K562 (cell line): ENCODE data around the gene FTO. TPM values are rescaled to one million over a fixed set of nuclear protein-coding genes. Genes with fewer than 3 reads are reported as not detected.

Experiments used
- ATAC-seq: fragments of 200-7000 bp; cut with Tn5 transposase; 3 replicates; pipeline ENCODE4 v1.9.1; 2020; ENCODE audit warnings: moderate library complexity
- BruUV-seq: library from RNA; stranded (reverse); fragments of 400-500 nt; replicated peaks from 2 replicates; lab custom pipeline; 2021; lab: Mats Ljungman, UMichigan
- CTCF ChIA-PET: fragments of 300-600 bp; formaldehyde crosslinking; extraction: SDS; loops from one replicate; lab custom pipeline; 2021; ENCODE audit warnings: low intra/inter-chr PET ratio; lab: Yijun Ruan, JAX
- POLR2A ChIA-PET: fragments of 300-600, 350-650 bp; sonication (Branson Sonifier 250); formaldehyde crosslinking; extraction: SDS; loops from one replicate; lab custom pipeline; 2021; ENCODE audit warnings: antibody characterized with exemption, inconsistent platforms; lab: Yijun Ruan, JAX
- DNase-seq, 4 experiments: peaks; one replicate each; pipeline versions ENCODE4 v3.0.0 to v3.0.0-alpha.2; 2011 to 2018; ENCODE audit warnings: low spot score in 3 of 4, mixed read lengths in 3 of 4; ENCODE audit errors: extremely low read depth in 1 of 4
- FAIRE-seq: peaks from 2 replicates; lab custom pipeline; 2011; peaks lifted over from hg19 to GRCh38; lab: Jason Lieb, UNC
- H2AFZ ChIP-seq: 2 replicates; pipeline ENCODE4 v1.6.0; 2011; ENCODE audit warnings: low read depth, low read length, control low read depth, inconsistent platforms
- H3K27ac ChIP-seq: fragments of 200-600 bp; 3 replicates; pipeline ENCODE4 v1.8.0; 2011; ENCODE audit warnings: low read depth, mild to moderate bottlenecking, control low read depth, inconsistent platforms, low read length, moderate library complexity, mixed read lengths; ENCODE audit errors: extremely low read depth
- H3K27me3 ChIP-seq, 2 experiments: fragments of 300-600 bp in 1 of 2; 2 replicates in 1 of 2; 3 replicates in 1 of 2; pipeline versions ENCODE4 v1.6.0 to v1.8.0; 2011; ENCODE audit warnings: inconsistent platforms in 2 of 2, low read length in 2 of 2, mild to moderate bottlenecking in 1 of 2, mixed read lengths in 1 of 2, moderate library complexity in 1 of 2; ENCODE audit not compliant: control insufficient read depth in 2 of 2, insufficient read depth in 2 of 2
- H3K36me3 ChIP-seq: fragments of 300-600 bp; 3 replicates; pipeline ENCODE4 v1.8.0; 2011; ENCODE audit warnings: mild to moderate bottlenecking, low read length, inconsistent platforms; ENCODE audit not compliant: control insufficient read depth, insufficient read depth
- H3K4me1 ChIP-seq, 2 experiments: fragments of 200-600 bp in 1 of 2; replicated peaks in 1 of 2; 2 replicates in 1 of 2; 3 replicates in 1 of 2; pipeline versions ENCODE4 v1.5.1 to v1.8.0; 2011; ENCODE audit warnings: inconsistent platforms in 2 of 2, low read length in 2 of 2, mild to moderate bottlenecking in 1 of 2, mixed read lengths in 1 of 2, moderate library complexity in 1 of 2; ENCODE audit not compliant: control insufficient read depth in 2 of 2, insufficient read depth in 2 of 2
- H3K4me2 ChIP-seq: 2 replicates; pipeline ENCODE4 v1.6.1; 2011; ENCODE audit warnings: low read length, control low read depth, inconsistent platforms, mixed read lengths; ENCODE audit not compliant: insufficient read depth
- H3K4me3 ChIP-seq: fragments of 200-600 bp; sonication (generic), shearing (Covaris generic); 2 replicates; pipeline ENCODE4 v1.5.1; 2016; ENCODE audit warnings: control low read depth, inconsistent platforms
- H3K79me2 ChIP-seq: fragments of 200-600 bp; 3 replicates; pipeline ENCODE4 v1.8.0; 2011; ENCODE audit warnings: low read length, inconsistent platforms; ENCODE audit not compliant: control insufficient read depth, insufficient read depth
- H3K9ac ChIP-seq, 2 experiments: 2 replicates each; pipeline versions ENCODE4 v1.6.0 to v1.6.1; 2011; ENCODE audit warnings: low read depth in 2 of 2, low read length in 2 of 2, control low read depth in 1 of 2, inconsistent platforms in 1 of 2, mild to moderate bottlenecking in 1 of 2, mixed read lengths in 1 of 2; ENCODE audit not compliant: insufficient read depth in 1 of 2
- H3K9me1 ChIP-seq: one replicate; pipeline ENCODE4 v1.6.0; 2011; ENCODE audit warnings: inconsistent platforms, mild to moderate bottlenecking, low read length, moderate library complexity; ENCODE audit not compliant: control insufficient read depth, insufficient read depth
- H3K9me3 ChIP-seq: replicated peaks from 2 replicates; pipeline ENCODE4 v1.5.1; 2011; ENCODE audit warnings: low read depth, low read length, inconsistent platforms; ENCODE audit not compliant: control insufficient read depth, insufficient read depth
- H4K20me1 ChIP-seq: replicated peaks from 2 replicates; pipeline ENCODE4 v1.6.1; 2011; ENCODE audit warnings: low read length, inconsistent platforms, mixed read lengths; ENCODE audit not compliant: control insufficient read depth, insufficient read depth
- ILK ChIP-seq: fragments of 450-650 bp; IDR thresholded peaks from 2 replicates; pipeline ENCODE4 v1.6.1; 2016; ENCODE audit warnings: missing genetic modification characterization, low read depth, mild to moderate bottlenecking, missing compliant biosample characterization, moderate library complexity, borderline replicate concordance
- RAD51 ChIP-seq: fragments of 450-650 bp; IDR thresholded peaks from 2 replicates; pipeline ENCODE4 v1.7.1; 2016; ENCODE audit warnings: low read depth, mild to moderate bottlenecking, borderline replicate concordance
- RBM17 ChIP-seq: fragments of 200-400 bp; formaldehyde crosslinking; IDR thresholded peaks from 2 replicates; pipeline ENCODE4 v1.6.1; 2017; ENCODE audit warnings: low read depth, mild to moderate bottlenecking, low read length, borderline replicate concordance
- TCF15 ChIP-seq: fragments of 250-450 bp; sonication (Bioruptor Pico); IDR thresholded peaks from 2 replicates; pipeline ENCODE4 v1.8.0; 2022; ENCODE audit warnings: moderate library complexity, mild to moderate bottlenecking, inconsistent platforms
- ZNF24 ChIP-seq: fragments of 450-650 bp; IDR thresholded peaks from 2 replicates; pipeline ENCODE4 v1.6.1; 2016
- ZNF511 ChIP-seq: sonication (generic); formaldehyde crosslinking; IDR thresholded peaks from 2 replicates; pipeline ENCODE4 v1.8.0; 2022; ENCODE audit warnings: mild to moderate bottlenecking, missing genetic modification reagents
- ZNF57 ChIP-seq: fragments of 450-650 bp; formaldehyde crosslinking; IDR thresholded peaks from 2 replicates; pipeline ENCODE4 v1.4.0; 2020; ENCODE audit warnings: mild to moderate bottlenecking, moderate library complexity
- ZNF764 ChIP-seq: fragments of 250-450 bp; sonication (Bioruptor Pico); IDR thresholded peaks from 2 replicates; pipeline ENCODE4 v1.4.0; 2020; ENCODE audit warnings: low read depth, mild to moderate bottlenecking, moderate library complexity
- ZNF766 ChIP-seq: fragments of 200-800 bp; sonication (Bioruptor generic); conservative IDR thresholded peaks from 2 replicates; pipeline ENCODE4 v1.6.1; 2016; ENCODE audit warnings: missing genetic modification characterization, missing compliant biosample characterization
- WGBS: fragments of 100-300 bp; shearing (Covaris generic); methylation state at CpG from one replicate; pipeline ENCODE4 v1.1.6; 2016; ENCODE audit warnings: low coverage, mixed read lengths; ENCODE audit not compliant: insufficient coverage; ENCODE audit errors: missing lambda C conversion rate; 5-methylcytosine and 5-hydroxymethylcytosine counted together
- in situ Hi-C: fragments of 300-500 bp; cut with MboI; formaldehyde crosslinking; loops from 4 replicates; pipeline ENCODE4 v1.15.0; 2018; ENCODE audit warnings: inconsistent platforms, mixed read lengths
- intact Hi-C: fragments of 100-400 bp; cut with micrococcal nuclease; formaldehyde crosslinking; loops from 2 replicates; pipeline ENCODE4 v1.14.2; 2022
- polyA plus RNA-seq, 8 experiments: library from polyadenylated mRNA; depleted of rRNA in 4 of 8; stranded (reverse) in 5 of 8; unstranded in 3 of 8; fragments of >200 nt; fragmentation: Nextera tagmentation in 2 of 8; fragmentation: Illumina TruSeq in 1 of 8; extraction: Ambion mirVana in 2 of 8; extraction: Trizol in 1 of 8; gene quantifications; 2 replicates each; pipeline versions ENCODE4 v1.2.1 to v1.2.3, GENCODE V29; 2011 to 2014; ENCODE audit warnings: inconsistent platforms in 1 of 8, missing spikeins in 1 of 8
- total RNA-seq, 7 experiments: library from RNA; depleted of rRNA in 6 of 7; stranded (reverse); fragments of >200 nt in 6 of 7; fragmentation: Illumina TruSeq in 2 of 7; extraction: Trizol in 2 of 7; gene quantifications; 2 replicates each; pipeline versions ENCODE4 v1.2.1 to v1.2.3, GENCODE V29; 2011 to 2021; ENCODE audit warnings: low replicate concordance in 1 of 7
- TF ChIP-seq, protein P1 (sequence below): sonication (generic); formaldehyde crosslinking; IDR thresholded peaks from 2 replicates; pipeline ENCODE4 v1.8.1; 2023; ENCODE audit warnings: mild to moderate bottlenecking, missing genetic modification reagents
- TF ChIP-seq, protein P2 (sequence below): fragments of 200-400 bp; formaldehyde crosslinking; IDR thresholded peaks from 2 replicates; pipeline ENCODE4 v1.6.1; 2017; ENCODE audit warnings: mild to moderate bottlenecking, low read depth, low read length, moderate library complexity
- TF ChIP-seq, protein P3 (sequence below): sonication (generic); formaldehyde crosslinking; IDR thresholded peaks from 2 replicates; pipeline ENCODE4 v1.8.0; 2023; ENCODE audit warnings: missing genetic modification reagents, mild to moderate bottlenecking, borderline replicate concordance

Gene FTO
- total and polyA plus RNA-seq, 9 of the 15 experiments (the other 6 are each of a cell fraction or from before 2014, with no cell fraction given): 11.3 to 27.7 (median 25.5) TPM

DNA sequence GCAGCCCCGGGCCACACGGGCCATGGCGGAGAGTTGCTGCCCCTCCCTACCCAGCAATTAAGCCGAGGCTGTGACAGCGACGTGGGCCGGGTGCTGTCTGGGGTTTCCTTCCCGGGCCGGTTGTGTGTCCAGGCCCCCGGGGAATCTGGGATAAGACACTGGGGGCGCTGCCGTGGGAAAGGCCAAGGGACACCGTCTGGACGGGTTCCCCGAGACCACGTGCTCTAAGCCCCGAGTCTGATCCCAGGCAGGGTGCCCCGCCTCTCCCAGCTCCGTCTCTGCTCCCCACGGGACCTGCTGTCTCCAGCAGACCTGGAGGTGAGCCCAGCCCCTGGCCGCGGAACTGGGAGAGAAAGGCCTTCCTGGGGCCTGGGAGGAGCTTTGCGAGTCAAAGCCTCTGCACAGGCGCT lies 490.4 kb downstream of the FTO start:
- Histone ChIP-seq H3K9ac (no peak overlapping the region), H3K4me1 (peaks cover 0 to 12% of the 10 kb centered on the region in 2 experiments; a peak in 2 of 5 replicates), H2AFZ (peak overlapping the region; percentile 75), H4K20me1 (no peaks in the 10 kb centered on the region), H3K4me2 (no peak overlapping the region), H3K9me3 (no peaks in the 10 kb centered on the region), H3K79me2 (no peaks in the 10 kb centered on the region), H3K4me3 (no peak overlapping the region), H3K27me3 (peaks cover 0 to 7% of the 10 kb centered on the region in 2 experiments; a peak in 1 of 5 replicates), H3K27ac (no peak overlapping the region), H3K36me3 (no peaks in the 10 kb centered on the region), H3K9me1 (no peaks in the 10 kb centered on the region)
- POLR2A ChIA-PET: no interaction called here
- WGBS: 25% methylated on average over 15 of the region's 24 CpGs
- in situ Hi-C loops: no loop called here
- no peak; the same call in 2 of the 3 replicates for ATAC-seq
- BruUV-seq: no TSS peak
- intact Hi-C loops: no loop called here
- CTCF ChIA-PET: no interaction called here
- no peak for FAIRE-seq
- DNase-seq: no peak
- TF ChIP-seq, protein P1, sequence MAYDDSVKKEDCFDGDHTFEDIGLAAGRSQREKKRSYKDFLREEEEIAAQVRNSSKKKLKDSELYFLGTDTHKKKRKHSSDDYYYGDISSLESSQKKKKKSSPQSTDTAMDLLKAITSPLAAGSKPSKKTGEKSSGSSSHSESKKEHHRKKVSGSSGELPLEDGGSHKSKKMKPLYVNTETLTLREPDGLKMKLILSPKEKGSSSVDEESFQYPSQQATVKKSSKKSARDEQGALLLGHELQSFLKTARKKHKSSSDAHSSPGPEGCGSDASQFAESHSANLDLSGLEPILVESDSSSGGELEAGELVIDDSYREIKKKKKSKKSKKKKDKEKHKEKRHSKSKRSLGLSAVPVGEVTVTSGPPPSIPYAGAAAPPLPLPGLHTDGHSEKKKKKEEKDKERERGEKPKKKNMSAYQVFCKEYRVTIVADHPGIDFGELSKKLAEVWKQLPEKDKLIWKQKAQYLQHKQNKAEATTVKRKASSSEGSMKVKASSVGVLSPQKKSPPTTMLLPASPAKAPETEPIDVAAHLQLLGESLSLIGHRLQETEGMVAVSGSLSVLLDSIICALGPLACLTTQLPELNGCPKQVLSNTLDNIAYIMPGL (CRISPR knock-in tag): no peak
- TF ChIP-seq ZNF766: no peak
- no peak for TF ChIP-seq ZNF24
- no peak for TF ChIP-seq ZNF511 (CRISPR knock-in tag)
- TF ChIP-seq TCF15: no peak
- no peak for TF ChIP-seq RAD51
- TF ChIP-seq RBM17: no peak
- no peak for TF ChIP-seq ILK (tag)
- TF ChIP-seq, protein P2, sequence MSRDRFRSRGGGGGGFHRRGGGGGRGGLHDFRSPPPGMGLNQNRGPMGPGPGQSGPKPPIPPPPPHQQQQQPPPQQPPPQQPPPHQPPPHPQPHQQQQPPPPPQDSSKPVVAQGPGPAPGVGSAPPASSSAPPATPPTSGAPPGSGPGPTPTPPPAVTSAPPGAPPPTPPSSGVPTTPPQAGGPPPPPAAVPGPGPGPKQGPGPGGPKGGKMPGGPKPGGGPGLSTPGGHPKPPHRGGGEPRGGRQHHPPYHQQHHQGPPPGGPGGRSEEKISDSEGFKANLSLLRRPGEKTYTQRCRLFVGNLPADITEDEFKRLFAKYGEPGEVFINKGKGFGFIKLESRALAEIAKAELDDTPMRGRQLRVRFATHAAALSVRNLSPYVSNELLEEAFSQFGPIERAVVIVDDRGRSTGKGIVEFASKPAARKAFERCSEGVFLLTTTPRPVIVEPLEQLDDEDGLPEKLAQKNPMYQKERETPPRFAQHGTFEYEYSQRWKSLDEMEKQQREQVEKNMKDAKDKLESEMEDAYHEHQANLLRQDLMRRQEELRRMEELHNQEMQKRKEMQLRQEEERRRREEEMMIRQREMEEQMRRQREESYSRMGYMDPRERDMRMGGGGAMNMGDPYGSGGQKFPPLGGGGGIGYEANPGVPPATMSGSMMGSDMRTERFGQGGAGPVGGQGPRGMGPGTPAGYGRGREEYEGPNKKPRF: no peak
- TF ChIP-seq, protein P3, sequence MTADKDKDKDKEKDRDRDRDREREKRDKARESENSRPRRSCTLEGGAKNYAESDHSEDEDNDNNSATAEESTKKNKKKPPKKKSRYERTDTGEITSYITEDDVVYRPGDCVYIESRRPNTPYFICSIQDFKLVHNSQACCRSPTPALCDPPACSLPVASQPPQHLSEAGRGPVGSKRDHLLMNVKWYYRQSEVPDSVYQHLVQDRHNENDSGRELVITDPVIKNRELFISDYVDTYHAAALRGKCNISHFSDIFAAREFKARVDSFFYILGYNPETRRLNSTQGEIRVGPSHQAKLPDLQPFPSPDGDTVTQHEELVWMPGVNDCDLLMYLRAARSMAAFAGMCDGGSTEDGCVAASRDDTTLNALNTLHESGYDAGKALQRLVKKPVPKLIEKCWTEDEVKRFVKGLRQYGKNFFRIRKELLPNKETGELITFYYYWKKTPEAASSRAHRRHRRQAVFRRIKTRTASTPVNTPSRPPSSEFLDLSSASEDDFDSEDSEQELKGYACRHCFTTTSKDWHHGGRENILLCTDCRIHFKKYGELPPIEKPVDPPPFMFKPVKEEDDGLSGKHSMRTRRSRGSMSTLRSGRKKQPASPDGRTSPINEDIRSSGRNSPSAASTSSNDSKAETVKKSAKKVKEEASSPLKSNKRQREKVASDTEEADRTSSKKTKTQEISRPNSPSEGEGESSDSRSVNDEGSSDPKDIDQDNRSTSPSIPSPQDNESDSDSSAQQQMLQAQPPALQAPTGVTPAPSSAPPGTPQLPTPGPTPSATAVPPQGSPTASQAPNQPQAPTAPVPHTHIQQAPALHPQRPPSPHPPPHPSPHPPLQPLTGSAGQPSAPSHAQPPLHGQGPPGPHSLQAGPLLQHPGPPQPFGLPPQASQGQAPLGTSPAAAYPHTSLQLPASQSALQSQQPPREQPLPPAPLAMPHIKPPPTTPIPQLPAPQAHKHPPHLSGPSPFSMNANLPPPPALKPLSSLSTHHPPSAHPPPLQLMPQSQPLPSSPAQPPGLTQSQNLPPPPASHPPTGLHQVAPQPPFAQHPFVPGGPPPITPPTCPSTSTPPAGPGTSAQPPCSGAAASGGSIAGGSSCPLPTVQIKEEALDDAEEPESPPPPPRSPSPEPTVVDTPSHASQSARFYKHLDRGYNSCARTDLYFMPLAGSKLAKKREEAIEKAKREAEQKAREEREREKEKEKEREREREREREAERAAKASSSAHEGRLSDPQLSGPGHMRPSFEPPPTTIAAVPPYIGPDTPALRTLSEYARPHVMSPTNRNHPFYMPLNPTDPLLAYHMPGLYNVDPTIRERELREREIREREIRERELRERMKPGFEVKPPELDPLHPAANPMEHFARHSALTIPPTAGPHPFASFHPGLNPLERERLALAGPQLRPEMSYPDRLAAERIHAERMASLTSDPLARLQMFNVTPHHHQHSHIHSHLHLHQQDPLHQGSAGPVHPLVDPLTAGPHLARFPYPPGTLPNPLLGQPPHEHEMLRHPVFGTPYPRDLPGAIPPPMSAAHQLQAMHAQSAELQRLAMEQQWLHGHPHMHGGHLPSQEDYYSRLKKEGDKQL (CRISPR knock-in tag): no peak
- TF ChIP-seq ZNF57: no peak
- no peak for TF ChIP-seq ZNF764 (CRISPR knock-in tag)
